ENCODE results near the gene MT1M.
"Not testable (repeated sequence)": the region's sequence is repeated elsewhere in the genome, so short reads cannot be mapped to it uniquely, and the experiment has no call there.

MT1M gene

DNA sequence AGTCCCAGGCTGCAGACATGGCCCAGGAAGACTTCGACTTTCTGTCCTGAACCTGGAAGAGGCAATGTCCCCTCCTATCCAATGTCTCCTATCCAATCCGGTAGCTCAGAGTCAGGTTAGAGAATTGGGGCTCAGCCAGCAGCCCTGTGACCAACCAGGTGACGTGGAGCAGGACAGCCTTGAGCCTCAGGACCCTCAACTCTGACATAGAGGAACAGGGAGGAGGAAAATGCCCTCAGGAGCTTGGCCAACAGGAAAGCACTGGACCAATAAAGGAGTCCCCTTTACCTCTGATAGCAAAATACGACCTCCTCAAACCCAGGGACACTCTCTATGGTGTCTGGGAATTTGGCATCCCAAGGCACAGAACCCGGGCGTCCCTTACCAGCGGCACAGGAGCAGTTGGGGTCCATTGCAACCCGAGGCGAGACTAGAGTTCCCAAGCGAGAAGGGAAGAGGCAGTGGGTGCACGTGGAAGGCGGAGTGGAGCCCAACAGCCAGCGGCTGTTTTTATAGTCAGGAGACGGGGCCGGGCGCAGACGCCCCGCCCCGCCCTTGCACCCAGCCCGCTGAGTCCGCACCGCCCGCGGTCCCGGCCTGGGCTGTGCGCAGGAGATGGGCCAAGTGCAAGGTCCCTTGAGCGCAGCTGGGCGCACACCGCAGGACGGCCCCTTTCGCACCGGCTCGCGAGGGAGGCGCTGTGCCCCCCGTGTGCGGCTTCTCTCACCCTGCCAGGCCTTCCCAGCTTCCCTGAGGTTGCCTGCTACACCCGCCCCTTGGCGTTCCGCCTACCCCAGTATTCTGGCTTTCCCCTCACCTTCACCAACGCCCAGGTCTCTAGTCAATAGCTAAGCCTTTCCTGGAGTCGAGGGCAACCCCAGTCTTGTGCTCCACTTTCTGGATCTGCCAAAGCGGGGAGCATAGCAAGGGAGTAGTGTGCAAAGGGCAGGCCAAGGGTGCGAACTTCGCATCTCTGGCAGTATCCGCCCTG lies 35.4 kb downstream of the MT1M start, which contains the start of gene MT1G:
MT1G (minus strand) TSS at position 485 of the 991 bp plus-strand sequence; CDS start at position 413, 72 bp downstream.
- ChIA-PET POLR2A (interaction anchor here (0.6 kb wide), 1 partner anchor 30 kb away, joined by 3 read pairs; no protein-coding TSS in a partner anchor), CTCF (interaction anchor here (1.3 kb wide), 1 partner anchor 34 kb away, joined by 3 read pairs; no protein-coding TSS in a partner anchor)
- no peak within 1 kb of the TSS for H3K4me3 ChIP-seq (ENCODE audit: low read depth, low read length)

DNA sequence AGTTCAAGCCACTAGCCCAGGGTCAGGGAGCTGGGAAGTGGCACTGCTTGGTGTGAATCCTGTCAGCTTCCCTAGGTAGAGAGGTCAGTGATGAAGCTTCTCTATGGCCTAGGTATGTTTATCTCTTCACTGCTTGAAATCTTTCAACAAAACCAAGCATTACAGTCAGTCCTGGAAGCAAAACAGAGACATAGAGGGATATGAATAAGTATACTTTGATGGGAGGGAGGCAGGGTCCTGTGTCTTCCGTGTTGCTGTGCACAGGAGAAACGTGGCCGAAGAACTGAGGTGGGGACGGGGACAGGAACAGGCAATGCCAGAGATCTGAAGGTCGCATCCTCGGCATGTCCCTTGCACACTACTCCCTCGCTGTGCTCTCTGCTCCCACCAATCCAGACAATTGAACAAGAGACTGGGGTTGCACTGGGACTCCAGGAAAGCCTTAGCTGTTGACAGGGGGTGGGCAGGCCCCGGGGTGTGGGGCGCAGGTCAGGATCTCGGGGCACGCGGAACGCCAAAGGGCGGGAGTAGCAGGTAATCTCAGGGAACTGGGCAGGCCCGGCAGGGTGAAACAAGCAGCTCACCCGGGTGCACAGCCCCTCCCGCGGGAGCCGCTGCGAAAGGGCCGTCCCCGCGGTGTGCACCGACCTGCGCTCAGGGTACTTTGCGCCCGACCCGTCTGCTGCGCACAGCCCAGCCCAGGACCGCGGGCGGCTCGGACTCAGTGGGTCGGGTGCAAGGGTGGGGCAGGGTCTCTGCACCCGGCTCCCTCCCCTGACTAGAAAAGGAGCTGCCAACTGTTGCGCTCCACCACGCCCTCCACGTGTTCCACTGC lies 36.8 kb downstream of the MT1M start, which contains the start of gene MT1H:
MT1H (plus strand) TSS at position 810 of the 835 bp plus-strand sequence. CDS start 71 bp downstream, outside the sequence.
- TF ChIP-seq, protein P1, sequence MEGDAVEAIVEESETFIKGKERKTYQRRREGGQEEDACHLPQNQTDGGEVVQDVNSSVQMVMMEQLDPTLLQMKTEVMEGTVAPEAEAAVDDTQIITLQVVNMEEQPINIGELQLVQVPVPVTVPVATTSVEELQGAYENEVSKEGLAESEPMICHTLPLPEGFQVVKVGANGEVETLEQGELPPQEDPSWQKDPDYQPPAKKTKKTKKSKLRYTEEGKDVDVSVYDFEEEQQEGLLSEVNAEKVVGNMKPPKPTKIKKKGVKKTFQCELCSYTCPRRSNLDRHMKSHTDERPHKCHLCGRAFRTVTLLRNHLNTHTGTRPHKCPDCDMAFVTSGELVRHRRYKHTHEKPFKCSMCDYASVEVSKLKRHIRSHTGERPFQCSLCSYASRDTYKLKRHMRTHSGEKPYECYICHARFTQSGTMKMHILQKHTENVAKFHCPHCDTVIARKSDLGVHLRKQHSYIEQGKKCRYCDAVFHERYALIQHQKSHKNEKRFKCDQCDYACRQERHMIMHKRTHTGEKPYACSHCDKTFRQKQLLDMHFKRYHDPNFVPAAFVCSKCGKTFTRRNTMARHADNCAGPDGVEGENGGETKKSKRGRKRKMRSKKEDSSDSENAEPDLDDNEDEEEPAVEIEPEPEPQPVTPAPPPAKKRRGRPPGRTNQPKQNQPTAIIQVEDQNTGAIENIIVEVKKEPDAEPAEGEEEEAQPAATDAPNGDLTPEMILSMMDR (IDR thresholded peaks at IDR 0.05; ENCODE audit: insufficient read depth, low read length, missing control alignments) = no peak
- no peak within 1 kb of the TSS for H3K4me3 ChIP-seq (ENCODE audit: low read depth, low read length)
- DNase-seq (ENCODE audit: low read depth, low spot score) = no peak
- ChIA-PET POLR2A (no interaction called here), CTCF (interaction anchor here (0.7 to 1.7 kb wide), 2 partner anchors 32 to 65 kb away, joined by 3 to 6 read pairs; no protein-coding TSS in a partner anchor)

More for the DNA sequence above, 35.4 kb downstream of the MT1M start, which contains the start of gene MT1G:
- no peak for DNase-seq (ENCODE audit: low read depth, low spot score)
- TF ChIP-seq, protein P1 (IDR thresholded peaks at IDR 0.05; ENCODE audit: insufficient read depth, low read length, missing control alignments) = no peak

DNA sequence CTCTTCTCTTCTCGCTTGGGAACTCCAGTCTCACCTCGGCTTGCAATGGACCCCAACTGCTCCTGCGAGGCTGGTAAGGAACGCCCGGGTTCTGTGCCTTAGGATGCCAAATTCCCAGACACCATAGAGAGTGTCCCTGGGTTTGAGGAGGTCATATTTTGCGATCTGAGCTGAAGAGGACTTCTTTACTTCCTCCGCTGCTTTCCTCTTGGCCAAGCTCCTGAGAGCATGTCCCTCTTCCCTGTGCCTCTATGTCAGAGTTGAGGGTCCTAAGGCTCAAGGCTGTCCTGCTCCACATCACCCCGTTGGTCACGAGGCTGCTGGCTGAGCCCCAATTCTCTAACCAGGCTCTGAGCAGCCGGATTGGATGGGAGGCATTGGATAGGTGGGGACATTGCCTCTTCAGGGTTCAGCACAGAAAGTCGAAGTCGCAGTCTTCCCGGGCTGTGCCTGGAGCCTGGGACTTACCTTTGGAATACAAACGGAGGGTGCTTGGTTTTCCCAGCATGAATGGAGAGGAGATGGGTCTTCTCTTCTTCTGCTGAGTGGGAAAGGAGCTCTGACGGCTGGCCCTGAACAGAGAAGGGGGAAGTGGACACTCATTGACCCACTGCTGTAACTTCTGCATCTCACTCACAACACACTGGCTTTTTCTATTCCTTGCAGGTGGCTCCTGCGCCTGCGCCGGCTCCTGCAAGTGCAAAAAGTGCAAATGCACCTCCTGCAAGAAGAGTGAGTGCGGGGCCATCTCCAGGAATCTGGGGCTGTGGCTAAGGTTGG lies 37.6 kb downstream of the MT1M start:
- TF ChIP-seq, protein P1 (IDR thresholded peaks at IDR 0.05; ENCODE audit: insufficient read depth, low read length, missing control alignments) = no peak
- H3K4me3 ChIP-seq (ENCODE audit: low read depth, low read length) = no peak overlapping the region
- no peak for DNase-seq (ENCODE audit: low read depth, low spot score)
- ChIA-PET POLR2A (interaction anchor here (1.0 kb wide), 1 partner anchor 13 kb away, joined by 4 read pairs; no protein-coding TSS in a partner anchor), CTCF (interaction anchor here (0.9 to 1.7 kb wide), 3 partner anchors 31 to 117 kb away, joined by 3 to 6 read pairs (median 3); no protein-coding TSS in a partner anchor)

DNA sequence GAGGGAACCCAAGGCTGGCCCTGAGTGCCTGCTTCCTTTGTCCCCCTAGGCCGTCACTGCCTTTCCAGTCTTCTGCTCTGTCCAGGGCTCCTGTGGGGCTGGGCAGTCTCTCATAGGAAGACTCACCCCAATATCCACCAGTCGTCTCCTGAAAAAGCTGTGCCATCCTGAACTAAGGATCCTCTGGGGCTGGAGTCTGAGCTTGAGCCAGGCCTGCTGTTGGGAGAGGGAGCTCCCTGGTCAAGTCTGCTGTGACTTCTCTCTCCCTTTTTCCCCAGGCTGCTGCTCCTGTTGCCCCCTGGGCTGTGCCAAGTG lies 38.1 kb downstream of the MT1M start:
- no peak overlapping the region for H3K4me3 ChIP-seq (ENCODE audit: low read depth, low read length)
- TF ChIP-seq, protein P1 (IDR thresholded peaks at IDR 0.05; ENCODE audit: insufficient read depth, low read length, missing control alignments) = no peak
- ChIA-PET POLR2A (interaction anchor here (1.0 kb wide), 1 partner anchor 13 kb away, joined by 4 read pairs; no protein-coding TSS in a partner anchor), CTCF (interaction anchor here (0.9 to 1.7 kb wide), 3 partner anchors 31 to 117 kb away, joined by 3 to 6 read pairs (median 3); no protein-coding TSS in a partner anchor)
- no peak for DNase-seq (ENCODE audit: low read depth, low spot score)

DNA sequence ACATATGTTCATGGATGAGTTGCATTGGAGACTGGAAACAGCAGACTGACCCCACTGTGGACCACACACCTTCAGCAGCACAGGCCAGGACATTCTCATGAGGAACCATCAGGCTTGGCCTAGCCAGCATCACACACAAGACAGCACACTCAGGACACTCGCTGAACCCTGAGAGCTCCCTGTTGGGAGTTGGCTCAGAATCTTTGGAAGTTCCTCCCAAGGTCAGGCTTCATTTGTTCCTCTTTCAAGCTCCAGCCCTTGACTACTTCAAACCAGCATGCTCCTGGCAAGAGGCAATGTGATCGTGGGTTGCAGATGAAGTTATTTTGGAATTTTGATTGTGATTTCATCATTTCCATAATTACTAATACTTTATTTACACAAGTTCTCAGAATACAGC lies 39.2 kb downstream of the MT1M start:
- ChIA-PET POLR2A (interaction anchor here (1.2 kb wide), 1 partner anchor 46 kb away, joined by 3 read pairs; the partner anchor contains the start of gene MT1E), CTCF (interaction anchor here (1.1 kb wide), 1 partner anchor 13 kb away, joined by 4 read pairs; no protein-coding TSS in a partner anchor)
- not testable (repeated sequence) for DNase-seq (ENCODE audit: low read depth, low spot score); H3K4me3 ChIP-seq (ENCODE audit: low read depth, low read length)

DNA sequence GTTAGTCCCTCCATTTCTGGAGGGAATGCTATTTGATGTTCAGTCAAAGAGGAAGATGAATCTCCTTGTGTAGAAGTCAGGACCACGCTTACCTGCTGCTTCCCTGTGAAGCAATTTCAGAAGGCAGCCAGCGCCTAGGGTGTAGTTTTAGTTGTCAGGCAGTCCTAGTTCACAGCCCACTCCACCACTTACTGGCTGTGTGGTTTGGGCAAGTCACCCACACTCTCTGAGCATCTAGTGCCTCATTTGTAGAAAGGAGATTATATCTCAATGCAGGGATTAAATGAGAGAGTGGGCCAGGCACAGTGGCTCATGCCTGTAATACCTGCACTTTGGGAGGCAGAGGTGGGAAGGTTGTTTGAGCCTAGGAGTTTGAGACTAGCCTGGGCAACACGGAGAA lies 39.7 kb downstream of the MT1M start:
- ChIA-PET POLR2A (interaction anchor here (1.2 kb wide), 1 partner anchor 46 kb away, joined by 3 read pairs; the partner anchor contains the start of gene MT1E), CTCF (interaction anchor here (1.1 kb wide), 1 partner anchor 13 kb away, joined by 4 read pairs; no protein-coding TSS in a partner anchor)
- H3K4me3 ChIP-seq (ENCODE audit: low read depth, low read length); DNase-seq (ENCODE audit: low read depth, low spot score): not testable (repeated sequence)
